GM23338 (cell line): ENCODE measurements around the gene RASGRP3. TPM values are rescaled to one million over a fixed set of nuclear protein-coding genes. Genes with fewer than 3 reads are reported as not detected.
A peak's percentile ranks its signal among the peaks of the same experiment; 100 is the strongest.

Experiments
- ATAC-seq: fragments of 200-7000 bp; cut with Tn5 transposase; 3 replicates; pipeline ENCODE4 v1.9.1; 2020
- DNase-seq: peaks from one replicate; pipeline ENCODE4 v3.0.0-alpha.2; 2015; ENCODE audit warnings: low spot score
- H2AFZ ChIP-seq: fragments of 200-600 bp; sonication (generic); 2 replicates; pipeline ENCODE4 v1.8.0; 2016; ENCODE audit warnings: antibody characterized with exemption, mild to moderate bottlenecking, moderate library complexity
- H3F3A ChIP-seq: fragments of 200-600 bp; sonication (generic); replicated peaks from 2 replicates; pipeline ENCODE4 v1.8.0; 2017; ENCODE audit warnings: antibody characterized with exemption, mixed run types, low read depth
- H3K27ac ChIP-seq: fragments of 200-600 bp; sonication (generic); 2 replicates; pipeline ENCODE4 v1.6.1; 2016; ENCODE audit warnings: low read depth
- H3K27me3 ChIP-seq: fragments of 200-600 bp; sonication (generic); 2 replicates; pipeline ENCODE4 v1.8.0; 2016; ENCODE audit warnings: mild to moderate bottlenecking, mixed run types, moderate library complexity; ENCODE audit not compliant: insufficient read depth
- H3K36me3 ChIP-seq: fragments of 200-600 bp; sonication (generic); 2 replicates; pipeline ENCODE4 v1.8.0; 2016; ENCODE audit warnings: mild to moderate bottlenecking; ENCODE audit not compliant: insufficient read depth
- H3K4me1 ChIP-seq: fragments of 200-600 bp; sonication (generic); 2 replicates; pipeline ENCODE4 v1.8.0; 2016; ENCODE audit warnings: mild to moderate bottlenecking, moderate library complexity; ENCODE audit not compliant: insufficient read depth
- H3K4me2 ChIP-seq: fragments of 200-600 bp; sonication (generic); 2 replicates; pipeline ENCODE4 v1.7.1; 2017; ENCODE audit warnings: mixed run types
- H3K4me3 ChIP-seq: fragments of 200-600 bp; sonication (generic); 2 replicates; pipeline ENCODE4 v1.6.1; 2016; ENCODE audit warnings: mixed run types
- H3K79me2 ChIP-seq: fragments of 200-600 bp; sonication (generic); replicated peaks from 2 replicates; pipeline ENCODE4 v1.8.0; 2017; ENCODE audit warnings: mild to moderate bottlenecking; ENCODE audit not compliant: insufficient read depth
- H3K9me2 ChIP-seq: fragments of 200-600 bp; sonication (generic); 2 replicates; pipeline ENCODE4 v1.8.0; 2017; ENCODE audit not compliant: insufficient read depth
- H4K20me1 ChIP-seq: fragments of 200-600 bp; sonication (generic); replicated peaks from 2 replicates; pipeline ENCODE4 v1.8.0; 2017; ENCODE audit warnings: mild to moderate bottlenecking; ENCODE audit not compliant: insufficient read depth
- H3K27ac Mint-ChIP-seq: 2 replicates; pipeline ENCODE4 v1.8.0; 2020; ENCODE audit warnings: inconsistent platforms, mild to moderate bottlenecking, moderate library complexity, mixed read lengths
- H3K27me3 Mint-ChIP-seq: 3 replicates; pipeline ENCODE4 v1.8.0; 2022; ENCODE audit warnings: low read depth, mild to moderate bottlenecking, moderate library complexity, mixed read lengths, inconsistent platforms; ENCODE audit not compliant: insufficient read depth, poor library complexity
- H3K36me3 Mint-ChIP-seq: 3 replicates; pipeline ENCODE4 v1.8.0; 2021; ENCODE audit warnings: low read depth, mild to moderate bottlenecking, inconsistent platforms, moderate library complexity, mixed read lengths
- H3K4me1 Mint-ChIP-seq: 3 replicates; pipeline ENCODE4 v1.8.0; 2020; ENCODE audit warnings: mild to moderate bottlenecking, inconsistent platforms, mixed read lengths
- H3K4me3 Mint-ChIP-seq: 3 replicates; pipeline ENCODE4 v1.8.0; 2021; ENCODE audit warnings: moderate library complexity, mild to moderate bottlenecking, inconsistent platforms, mixed read lengths
- H3K9me3 Mint-ChIP-seq: 3 replicates; pipeline ENCODE4 v1.8.0; 2020; ENCODE audit warnings: moderate library complexity, mild to moderate bottlenecking, inconsistent platforms, mixed read lengths
- CREB1 ChIP-seq: fragments of 250-450 bp; sonication (Bioruptor Pico); IDR thresholded peaks from 2 replicates; pipeline ENCODE4 v1.5.0; 2020; ENCODE audit warnings: low read depth, mild to moderate bottlenecking, moderate library complexity
- EZH2 ChIP-seq: fragments of 200-600 bp; sonication (generic); IDR thresholded peaks from one replicate; pipeline ENCODE4 v1.8.0; 2017; ENCODE audit warnings: antibody characterized with exemption, mild to moderate bottlenecking, low read depth; ENCODE audit not compliant: unreplicated experiment
- EZH2phosphoT487 ChIP-seq: fragments of 200-600 bp; sonication (generic); IDR thresholded peaks from one replicate; pipeline ENCODE4 v1.8.1; 2018; ENCODE audit warnings: antibody characterized with exemption; ENCODE audit not compliant: unreplicated experiment
- JUNB ChIP-seq: IDR thresholded peaks from one replicate; pipeline ENCODE4 v1.6.1; 2016; ENCODE audit warnings: antibody characterized with exemption; ENCODE audit not compliant: unreplicated experiment
- NANOG ChIP-seq: IDR thresholded peaks from 2 replicates; pipeline ENCODE4 v1.6.1; 2016; ENCODE audit warnings: antibody characterized with exemption, borderline replicate concordance
- POLR2AphosphoS5 ChIP-seq: IDR thresholded peaks from 2 replicates; pipeline ENCODE4 v1.6.1; 2016; ENCODE audit warnings: antibody characterized with exemption, low read depth
- REST ChIP-seq: IDR thresholded peaks from one replicate; pipeline ENCODE4 v1.6.1; 2018; ENCODE audit warnings: antibody characterized with exemption; ENCODE audit not compliant: unreplicated experiment
- STAT1 ChIP-seq: IDR thresholded peaks from one replicate; pipeline ENCODE4 v1.6.1; 2016; ENCODE audit warnings: antibody characterized with exemption; ENCODE audit not compliant: unreplicated experiment
- ZNF114 ChIP-seq: fragments of 250-450 bp; sonication (Bioruptor Pico); IDR thresholded peaks from 2 replicates; pipeline ENCODE4 v1.5.0; 2020; ENCODE audit warnings: mild to moderate bottlenecking, moderate library complexity
- ZNF331 ChIP-seq: fragments of 250-450 bp; sonication (Bioruptor Pico); IDR thresholded peaks from 2 replicates; pipeline ENCODE4 v1.5.0; 2020; ENCODE audit warnings: low read depth, mild to moderate bottlenecking, moderate library complexity
- polyA plus RNA-seq: library from polyadenylated mRNA; unstranded; fragments of >200 nt; fragmentation: Nextera tagmentation; extraction: Ambion mirVana; gene quantifications from 2 replicates; pipeline ENCODE4 v1.2.1, GENCODE V29; 2016
- total RNA-seq: library from RNA; depleted of rRNA; stranded (reverse); fragments of >200 nt; shearing (Covaris generic); gene quantifications from 2 replicates; pipeline ENCODE4 v1.2.3, GENCODE V29; 2014
- TF ChIP-seq, protein P1 (sequence below): IDR thresholded peaks from 2 replicates; pipeline ENCODE4 v1.6.1; 2016; ENCODE audit warnings: antibody characterized with exemption
- TF ChIP-seq, protein P2 (sequence below), 2 experiments: fragments of 200-600 bp in 1 of 2; sonication (generic) in 1 of 2; conservative IDR thresholded peaks; 2 replicates each; pipeline versions ENCODE4 v1.5.1 to v1.6.1; 2016 to 2017; ENCODE audit warnings: antibody characterized with exemption in 2 of 2, low read depth in 2 of 2, mild to moderate bottlenecking in 2 of 2, moderate library complexity in 1 of 2
- TF ChIP-seq, protein P3 (sequence below): fragments of 250-450 bp; sonication (Bioruptor Pico); IDR thresholded peaks from 2 replicates; pipeline ENCODE4 v1.5.0; 2020; ENCODE audit warnings: mild to moderate bottlenecking, moderate library complexity

RASGRP3 gene
- total and polyA plus RNA-seq, 2 experiments from 2014 or later: 0.19 to 0.69 TPM

DNA sequence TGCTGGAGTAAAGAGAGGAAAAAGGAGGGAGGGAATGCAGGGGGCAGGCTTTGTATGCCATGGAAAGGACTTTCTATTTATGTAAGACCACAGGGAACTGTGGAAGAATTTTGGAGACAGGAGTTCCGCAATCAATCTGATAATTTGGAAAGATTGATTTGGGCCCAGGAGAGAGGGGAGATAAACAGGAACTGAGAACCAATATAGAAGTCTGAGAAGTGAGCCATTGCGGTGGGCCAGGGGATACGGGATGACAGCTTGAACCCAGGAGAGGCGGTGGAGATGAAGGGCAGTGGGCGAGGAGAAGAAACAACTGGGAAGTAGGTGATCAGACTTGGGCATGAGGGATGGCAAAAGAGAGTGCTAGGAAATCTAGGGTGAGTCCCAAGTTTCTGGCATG is 23.7 kb downstream of the RASGRP3 start:
- TF ChIP-seq EZH2phosphoT487 (no peak), ZNF114 (CRISPR knock-in tag) (no peak), ZNF331 (no peak), NANOG (no peak), POLR2AphosphoS5 (no peak), EZH2 (no peak), JUNB (no peak), STAT1 (no peak), REST (no peak), CREB1 (CRISPR knock-in tag) (no peak)
- TF ChIP-seq, protein P1, sequence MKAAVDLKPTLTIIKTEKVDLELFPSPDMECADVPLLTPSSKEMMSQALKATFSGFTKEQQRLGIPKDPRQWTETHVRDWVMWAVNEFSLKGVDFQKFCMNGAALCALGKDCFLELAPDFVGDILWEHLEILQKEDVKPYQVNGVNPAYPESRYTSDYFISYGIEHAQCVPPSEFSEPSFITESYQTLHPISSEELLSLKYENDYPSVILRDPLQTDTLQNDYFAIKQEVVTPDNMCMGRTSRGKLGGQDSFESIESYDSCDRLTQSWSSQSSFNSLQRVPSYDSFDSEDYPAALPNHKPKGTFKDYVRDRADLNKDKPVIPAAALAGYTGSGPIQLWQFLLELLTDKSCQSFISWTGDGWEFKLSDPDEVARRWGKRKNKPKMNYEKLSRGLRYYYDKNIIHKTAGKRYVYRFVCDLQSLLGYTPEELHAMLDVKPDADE: no peak
- TF ChIP-seq, protein P2, sequence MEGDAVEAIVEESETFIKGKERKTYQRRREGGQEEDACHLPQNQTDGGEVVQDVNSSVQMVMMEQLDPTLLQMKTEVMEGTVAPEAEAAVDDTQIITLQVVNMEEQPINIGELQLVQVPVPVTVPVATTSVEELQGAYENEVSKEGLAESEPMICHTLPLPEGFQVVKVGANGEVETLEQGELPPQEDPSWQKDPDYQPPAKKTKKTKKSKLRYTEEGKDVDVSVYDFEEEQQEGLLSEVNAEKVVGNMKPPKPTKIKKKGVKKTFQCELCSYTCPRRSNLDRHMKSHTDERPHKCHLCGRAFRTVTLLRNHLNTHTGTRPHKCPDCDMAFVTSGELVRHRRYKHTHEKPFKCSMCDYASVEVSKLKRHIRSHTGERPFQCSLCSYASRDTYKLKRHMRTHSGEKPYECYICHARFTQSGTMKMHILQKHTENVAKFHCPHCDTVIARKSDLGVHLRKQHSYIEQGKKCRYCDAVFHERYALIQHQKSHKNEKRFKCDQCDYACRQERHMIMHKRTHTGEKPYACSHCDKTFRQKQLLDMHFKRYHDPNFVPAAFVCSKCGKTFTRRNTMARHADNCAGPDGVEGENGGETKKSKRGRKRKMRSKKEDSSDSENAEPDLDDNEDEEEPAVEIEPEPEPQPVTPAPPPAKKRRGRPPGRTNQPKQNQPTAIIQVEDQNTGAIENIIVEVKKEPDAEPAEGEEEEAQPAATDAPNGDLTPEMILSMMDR (conservative IDR thresholded peaks at IDR 0.05; ENCODE audit: low read depth in 2 of 2): no peak
- TF ChIP-seq, protein P3, sequence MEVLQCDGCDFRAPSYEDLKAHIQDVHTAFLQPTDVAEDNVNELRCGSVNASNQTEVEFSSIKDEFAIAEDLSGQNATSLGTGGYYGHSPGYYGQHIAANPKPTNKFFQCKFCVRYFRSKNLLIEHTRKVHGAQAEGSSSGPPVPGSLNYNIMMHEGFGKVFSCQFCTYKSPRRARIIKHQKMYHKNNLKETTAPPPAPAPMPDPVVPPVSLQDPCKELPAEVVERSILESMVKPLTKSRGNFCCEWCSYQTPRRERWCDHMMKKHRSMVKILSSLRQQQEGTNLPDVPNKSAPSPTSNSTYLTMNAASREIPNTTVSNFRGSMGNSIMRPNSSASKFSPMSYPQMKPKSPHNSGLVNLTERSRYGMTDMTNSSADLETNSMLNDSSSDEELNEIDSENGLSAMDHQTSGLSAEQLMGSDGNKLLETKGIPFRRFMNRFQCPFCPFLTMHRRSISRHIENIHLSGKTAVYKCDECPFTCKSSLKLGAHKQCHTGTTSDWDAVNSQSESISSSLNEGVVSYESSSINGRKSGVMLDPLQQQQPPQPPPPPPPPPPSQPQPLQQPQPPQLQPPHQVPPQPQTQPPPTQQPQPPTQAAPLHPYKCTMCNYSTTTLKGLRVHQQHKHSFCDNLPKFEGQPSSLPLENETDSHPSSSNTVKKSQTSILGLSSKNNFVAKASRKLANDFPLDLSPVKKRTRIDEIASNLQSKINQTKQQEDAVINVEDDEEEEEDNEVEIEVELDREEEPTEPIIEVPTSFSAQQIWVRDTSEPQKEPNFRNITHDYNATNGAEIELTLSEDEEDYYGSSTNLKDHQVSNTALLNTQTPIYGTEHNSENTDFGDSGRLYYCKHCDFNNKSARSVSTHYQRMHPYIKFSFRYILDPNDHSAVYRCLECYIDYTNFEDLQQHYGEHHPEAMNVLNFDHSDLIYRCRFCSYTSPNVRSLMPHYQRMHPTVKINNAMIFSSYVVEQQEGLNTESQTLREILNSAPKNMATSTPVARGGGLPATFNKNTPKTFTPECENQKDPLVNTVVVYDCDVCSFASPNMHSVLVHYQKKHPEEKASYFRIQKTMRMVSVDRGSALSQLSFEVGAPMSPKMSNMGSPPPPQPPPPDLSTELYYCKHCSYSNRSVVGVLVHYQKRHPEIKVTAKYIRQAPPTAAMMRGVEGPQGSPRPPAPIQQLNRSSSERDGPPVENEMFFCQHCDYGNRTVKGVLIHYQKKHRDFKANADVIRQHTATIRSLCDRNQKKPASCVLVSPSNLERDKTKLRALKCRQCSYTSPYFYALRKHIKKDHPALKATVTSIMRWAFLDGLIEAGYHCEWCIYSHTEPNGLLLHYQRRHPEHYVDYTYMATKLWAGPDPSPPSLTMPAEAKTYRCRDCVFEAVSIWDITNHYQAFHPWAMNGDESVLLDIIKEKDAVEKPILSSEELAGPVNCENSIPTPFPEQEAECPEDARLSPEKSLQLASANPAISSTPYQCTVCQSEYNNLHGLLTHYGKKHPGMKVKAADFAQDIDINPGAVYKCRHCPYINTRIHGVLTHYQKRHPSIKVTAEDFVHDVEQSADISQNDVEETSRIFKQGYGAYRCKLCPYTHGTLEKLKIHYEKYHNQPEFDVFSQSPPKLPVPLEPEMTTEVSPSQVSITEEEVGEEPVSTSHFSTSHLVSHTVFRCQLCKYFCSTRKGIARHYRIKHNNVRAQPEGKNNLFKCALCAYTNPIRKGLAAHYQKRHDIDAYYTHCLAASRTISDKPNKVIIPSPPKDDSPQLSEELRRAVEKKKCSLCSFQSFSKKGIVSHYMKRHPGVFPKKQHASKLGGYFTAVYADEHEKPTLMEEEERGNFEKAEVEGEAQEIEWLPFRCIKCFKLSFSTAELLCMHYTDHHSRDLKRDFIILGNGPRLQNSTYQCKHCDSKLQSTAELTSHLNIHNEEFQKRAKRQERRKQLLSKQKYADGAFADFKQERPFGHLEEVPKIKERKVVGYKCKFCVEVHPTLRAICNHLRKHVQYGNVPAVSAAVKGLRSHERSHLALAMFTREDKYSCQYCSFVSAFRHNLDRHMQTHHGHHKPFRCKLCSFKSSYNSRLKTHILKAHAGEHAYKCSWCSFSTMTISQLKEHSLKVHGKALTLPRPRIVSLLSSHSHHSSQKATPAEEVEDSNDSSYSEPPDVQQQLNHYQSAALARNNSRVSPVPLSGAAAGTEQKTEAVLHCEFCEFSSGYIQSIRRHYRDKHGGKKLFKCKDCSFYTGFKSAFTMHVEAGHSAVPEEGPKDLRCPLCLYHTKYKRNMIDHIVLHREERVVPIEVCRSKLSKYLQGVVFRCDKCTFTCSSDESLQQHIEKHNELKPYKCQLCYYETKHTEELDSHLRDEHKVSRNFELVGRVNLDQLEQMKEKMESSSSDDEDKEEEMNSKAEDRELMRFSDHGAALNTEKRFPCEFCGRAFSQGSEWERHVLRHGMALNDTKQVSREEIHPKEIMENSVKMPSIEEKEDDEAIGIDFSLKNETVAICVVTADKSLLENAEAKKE: no peak
- no peaks in the 10 kb centered on the region for H3K36me3 ChIP-seq
- H3K4me2 ChIP-seq: no peak overlapping the region
- no peaks in the 10 kb centered on the region for H3K79me2 ChIP-seq
- H3K9me2 ChIP-seq: 0 out of 2 replicates have a peak, but pooled peaks cover 10% of the 10 kb centered on the region
- H3F3A ChIP-seq: no peaks in the 10 kb centered on the region
- H4K20me1 ChIP-seq: no peaks in the 10 kb centered on the region
- no peak overlapping the region for H3K27ac ChIP-seq
- Mint-ChIP-seq H3K9me3 (no peaks in the 10 kb centered on the region; the same call in 2 of the 3 replicates), H3K27me3 (peaks cover 3% of the 10 kb centered on the region), H3K4me3 (no peak overlapping the region), H3K36me3 (no peaks in the 10 kb centered on the region), H3K27ac (no peak overlapping the region), H3K4me1 (peaks cover 2% of the 10 kb centered on the region; the same call in 1 of the 3 replicates)
- ATAC-seq (no peak), DNase-seq (no peak)
- peak overlapping the region; percentile 69; the same call in 1 of the 2 replicates for H2AFZ ChIP-seq
- no peaks in the 10 kb centered on the region for H3K4me1 ChIP-seq
- H3K27me3 ChIP-seq: no peaks in the 10 kb centered on the region
- H3K4me3 ChIP-seq: no peak overlapping the region
